ENCODE measurements around the gene NUP88. TPM values are rescaled to one million over a fixed set of nuclear protein-coding genes. Genes with fewer than 3 reads are reported as not detected.

The NUP88 gene
- polyA plus RNA-seq, 1 donor, result 49.7 TPM

- DNase-seq (ENCODE audit: low read depth), result peak; percentile 60
Observed at GRCh38 chr17:5419959-5420653, 644 bp upstream of the NUP88 start, which contains the start of gene RPAIN. Gene RPAIN, plus strand, starts transcription at chr17:5420182. Its CDS starts 29 bp downstream, at chr17:5420211.

DNA sequence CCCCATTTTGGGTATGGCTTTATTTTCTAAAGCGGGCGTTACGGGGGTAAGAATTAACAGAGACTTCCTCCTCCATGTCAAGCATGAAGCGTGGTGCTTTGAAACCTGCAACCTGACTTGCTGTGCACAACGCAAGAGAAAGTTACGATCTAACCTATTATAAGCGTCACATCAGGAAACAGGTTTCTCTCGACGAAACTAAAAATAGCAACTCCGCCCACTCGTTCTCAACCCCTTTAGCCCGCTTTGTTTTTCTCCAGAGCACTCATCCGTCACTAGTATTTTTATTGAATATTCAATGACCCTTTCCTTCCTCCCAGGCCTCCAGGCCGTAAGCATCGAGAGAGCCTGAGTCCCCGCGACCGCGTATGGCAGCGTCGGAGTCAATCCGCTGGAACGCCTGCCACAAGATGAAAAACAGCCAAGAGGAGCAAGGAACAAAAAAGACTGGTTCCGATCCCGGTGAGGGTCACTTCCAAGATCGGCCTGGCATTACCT lies 555 bp downstream of the NUP88 start:
- DNase-seq (ENCODE audit: low read depth), result no peak

- DNase-seq (ENCODE audit: low read depth), result no peak
Observed at GRCh38 chr17:5416901-5417300, 2.6 kb downstream of the NUP88 start.

- DNase-seq (ENCODE audit: low read depth), result no peak
Observed at GRCh38 chr17:5413682-5414081, 5.8 kb downstream of the NUP88 start.

GRCh38 chr17:5410594-5411272 lies 8.7 kb downstream of the NUP88 start:
- DNase-seq (ENCODE audit: low read depth), result no peak

DNA sequence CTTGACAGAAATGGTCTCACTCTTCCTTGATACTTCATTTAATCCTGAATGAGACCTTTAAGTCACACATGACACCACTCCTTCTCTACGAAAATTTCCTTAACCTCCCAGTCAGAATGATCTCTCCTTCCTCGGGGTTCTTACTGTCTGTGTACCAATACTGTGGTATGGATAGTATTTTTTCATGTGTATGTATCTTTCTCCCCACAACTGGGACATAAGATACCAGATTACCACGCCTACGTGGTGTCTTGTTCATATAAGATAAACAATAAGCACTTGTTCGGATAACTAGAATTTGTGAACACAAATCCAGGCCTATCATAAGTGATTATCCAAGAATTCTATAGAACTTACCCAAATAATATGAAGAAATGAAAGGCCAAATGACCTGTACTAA lies 11.3 kb downstream of the NUP88 start:
- DNase-seq (ENCODE audit: low read depth), result no peak

DNA sequence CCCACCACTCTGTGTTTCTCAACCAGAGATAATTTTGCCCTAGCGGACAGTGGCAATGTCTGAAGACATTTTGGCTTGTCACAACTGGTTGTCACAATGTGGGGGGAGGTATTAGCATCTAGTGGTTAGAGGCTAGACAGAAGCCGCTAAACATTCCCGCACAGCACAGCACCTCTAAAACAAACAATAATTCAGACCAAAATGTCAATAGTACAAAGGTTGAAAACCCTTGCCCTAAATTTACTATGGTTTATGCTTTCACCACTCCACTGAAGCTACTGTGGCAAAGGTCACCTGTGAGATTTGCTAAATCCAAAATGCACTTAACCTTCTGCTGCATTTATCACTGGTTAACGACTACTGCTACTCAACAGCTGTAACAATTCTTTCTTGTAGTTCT lies 14.1 kb downstream of the NUP88 start:
- no peak for DNase-seq (ENCODE audit: low read depth)

DNA sequence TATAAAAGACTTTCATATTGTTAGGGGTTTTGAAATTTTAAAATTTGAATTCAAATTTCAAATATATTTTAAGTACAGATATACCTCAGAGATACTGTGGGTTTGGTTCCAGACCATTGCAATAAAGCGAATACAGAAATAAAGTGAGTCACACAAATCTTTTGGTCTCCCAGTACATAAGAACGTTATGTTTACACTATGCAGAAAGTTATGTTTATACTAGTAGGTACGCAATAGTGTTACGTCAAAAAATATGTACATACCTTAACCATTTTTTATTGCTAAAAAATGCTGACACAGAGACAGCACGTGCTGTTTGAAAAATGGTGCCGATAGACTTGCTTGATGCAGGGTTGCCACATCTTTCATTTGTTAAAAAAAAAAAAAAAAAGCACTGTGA lies 19.7 kb downstream of the NUP88 start:
- no peak for DNase-seq (ENCODE audit: low read depth)

DNA sequence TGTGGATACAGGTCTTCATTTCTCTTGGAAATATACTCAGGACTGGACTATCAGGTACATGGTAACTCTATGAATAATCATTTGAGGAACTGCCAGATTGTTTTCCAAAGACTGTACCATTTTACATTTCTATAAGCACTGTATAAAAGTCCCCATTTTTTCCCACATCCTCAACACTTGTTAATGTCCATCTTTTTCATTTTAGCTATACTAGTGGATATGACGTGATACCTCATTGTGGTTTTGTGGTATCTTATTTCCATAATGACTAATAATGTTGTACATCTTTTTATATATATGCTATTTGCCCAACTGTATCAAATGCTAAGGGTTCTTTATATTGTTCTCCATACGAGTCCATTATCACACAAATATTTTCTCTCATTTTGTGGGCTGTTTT lies 22.9 kb downstream of the NUP88 start:
- DNase-seq (ENCODE audit: low read depth), result no peak

GRCh38 chr17:5391678-5392077 lies 27.8 kb downstream of the NUP88 start:
- DNase-seq (ENCODE audit: low read depth), result no peak

DNA sequence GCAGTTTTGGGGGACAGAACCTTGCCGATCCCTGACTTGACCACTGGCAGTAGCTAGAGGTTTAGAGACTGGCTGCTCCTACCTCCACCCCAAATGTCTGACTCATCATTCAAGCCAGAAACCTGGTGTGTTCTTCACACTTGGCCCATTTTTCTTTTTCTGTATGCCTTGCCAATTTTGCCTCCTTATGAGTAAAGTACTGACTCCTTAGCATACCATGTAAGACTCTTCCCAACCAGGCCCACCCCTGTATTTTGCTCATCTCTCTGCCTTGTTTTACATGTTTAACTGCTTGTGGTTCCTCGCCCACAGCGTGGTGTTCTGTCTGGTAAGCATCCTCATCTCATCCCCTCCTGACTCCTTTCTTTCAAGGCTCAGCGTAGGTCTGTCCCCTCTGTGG lies 37.9 kb downstream of the NUP88 start:
- no peak for DNase-seq (ENCODE audit: low read depth)

GRCh38 chr17:5380491-5381135 lies 38.8 kb downstream of the NUP88 start:
- DNase-seq (ENCODE audit: low read depth), result no peak

DNA sequence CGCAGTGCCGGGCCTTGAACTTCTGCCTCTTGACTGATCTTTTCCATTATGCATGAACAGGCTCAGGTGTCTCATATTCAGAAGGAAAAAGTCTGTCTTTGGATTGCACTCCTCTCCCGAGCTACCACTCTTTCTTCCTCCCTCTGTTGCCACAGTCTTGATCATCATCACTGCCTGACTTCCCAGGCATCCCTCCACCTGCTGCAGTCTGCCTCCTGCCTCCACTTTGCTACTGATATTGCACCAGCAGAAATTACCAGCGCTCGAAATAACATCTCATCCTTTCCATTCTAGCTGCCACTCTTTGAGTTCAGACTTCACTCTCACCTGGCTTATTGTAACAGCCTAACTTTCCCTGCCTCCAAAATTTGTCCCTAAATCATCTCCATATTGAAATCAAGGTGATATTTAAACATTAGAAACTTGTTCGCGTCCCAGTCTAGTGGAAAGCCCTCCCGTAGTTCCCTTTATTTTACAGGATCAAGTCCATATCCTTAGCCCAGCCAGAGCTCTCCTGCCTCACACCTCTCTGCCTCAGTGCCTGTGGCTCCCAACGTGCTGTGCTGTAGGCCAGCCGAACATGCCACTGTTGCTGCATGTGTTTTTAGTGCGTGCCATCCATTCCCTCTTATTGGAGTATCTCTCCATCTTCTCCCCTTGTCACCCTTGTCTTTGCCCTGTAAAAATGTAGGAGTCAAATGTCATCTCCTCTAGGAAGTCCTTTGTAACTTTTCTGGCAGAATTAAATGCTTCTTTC lies 39.9 kb downstream of the NUP88 start:
- no peak for DNase-seq (ENCODE audit: low read depth)

DNA sequence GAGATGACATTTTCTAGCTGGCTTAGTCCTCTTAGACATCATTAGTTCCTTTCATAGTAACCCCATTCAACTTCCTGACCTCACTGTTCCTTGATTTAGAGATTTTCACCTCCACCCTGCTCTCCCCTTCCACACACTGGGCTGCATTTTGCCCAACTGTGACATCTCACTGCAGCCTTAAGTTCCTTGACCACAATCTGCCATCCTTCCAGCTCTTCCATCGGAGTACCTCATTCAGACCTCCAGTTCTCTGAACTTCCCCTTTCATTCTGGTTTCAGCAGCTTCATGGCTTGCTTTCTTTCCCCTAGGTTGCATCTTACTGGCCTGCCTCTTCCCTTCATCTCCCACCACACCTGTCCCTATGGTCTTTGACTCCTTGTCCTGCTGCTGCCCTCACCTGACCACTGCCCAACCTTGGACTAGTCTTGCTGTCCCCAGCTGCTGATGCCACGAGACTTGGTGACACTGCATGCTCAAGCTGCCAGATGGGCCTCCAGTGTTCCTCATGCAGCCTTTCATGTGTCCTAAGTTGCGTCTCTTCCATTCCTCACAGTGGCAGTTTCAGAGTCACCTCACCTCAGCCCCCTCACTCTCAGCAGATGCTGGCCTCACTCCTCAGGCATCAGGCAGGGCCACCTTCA lies 40.8 kb downstream of the NUP88 start:
- no peak for DNase-seq (ENCODE audit: low read depth)

DNA sequence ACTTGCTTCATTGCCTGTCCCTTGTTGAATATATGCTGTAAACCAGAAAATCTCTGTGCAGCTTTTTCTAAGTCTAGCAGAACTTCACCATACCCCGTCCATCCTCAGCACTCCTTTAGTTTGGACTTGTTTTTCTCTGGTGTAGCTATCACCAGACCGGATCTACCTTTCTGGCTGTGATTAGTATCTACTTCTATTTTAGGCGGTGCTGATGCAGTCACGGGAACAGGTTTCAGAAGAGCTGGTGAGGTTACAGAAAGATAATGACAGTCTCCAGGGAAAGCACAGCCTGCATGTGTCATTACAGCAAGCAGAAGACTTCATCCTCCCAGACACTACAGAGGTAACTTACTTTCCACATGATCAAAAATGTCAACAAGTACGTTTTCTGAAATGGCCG lies 46.4 kb downstream of the NUP88 start:
- DNase-seq (ENCODE audit: low read depth), result no peak

DNA sequence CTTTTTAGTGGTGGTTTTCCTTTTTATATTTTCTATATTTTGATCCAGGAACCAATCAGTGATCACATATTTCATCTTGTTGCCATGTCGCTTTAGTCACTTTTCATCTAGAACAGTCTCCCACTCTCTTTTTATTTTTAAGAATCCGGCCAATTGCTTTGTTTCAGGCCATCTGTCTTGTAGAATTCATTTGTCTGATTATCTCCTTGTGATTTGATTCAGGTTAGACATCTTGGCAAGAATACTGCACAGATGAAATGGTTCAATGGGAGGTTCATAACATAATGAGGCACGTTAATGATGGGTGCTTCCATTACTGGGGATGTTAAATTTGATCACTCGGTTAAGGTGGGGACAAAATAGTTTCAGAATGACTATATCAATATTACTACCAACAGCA lies 49.1 kb downstream of the NUP88 start:
- DNase-seq (ENCODE audit: low read depth), result no peak

- no peak for DNase-seq (ENCODE audit: low read depth)
Observed at GRCh38 chr17:5365831-5366230, 53.6 kb downstream of the NUP88 start.

GRCh38 chr17:5364696-5365095 lies 54.8 kb downstream of the NUP88 start:
- no peak for DNase-seq (ENCODE audit: low read depth)

GRCh38 chr17:5364156-5364555 lies 55.3 kb downstream of the NUP88 start:
- DNase-seq (ENCODE audit: low read depth), result no peak

DNA sequence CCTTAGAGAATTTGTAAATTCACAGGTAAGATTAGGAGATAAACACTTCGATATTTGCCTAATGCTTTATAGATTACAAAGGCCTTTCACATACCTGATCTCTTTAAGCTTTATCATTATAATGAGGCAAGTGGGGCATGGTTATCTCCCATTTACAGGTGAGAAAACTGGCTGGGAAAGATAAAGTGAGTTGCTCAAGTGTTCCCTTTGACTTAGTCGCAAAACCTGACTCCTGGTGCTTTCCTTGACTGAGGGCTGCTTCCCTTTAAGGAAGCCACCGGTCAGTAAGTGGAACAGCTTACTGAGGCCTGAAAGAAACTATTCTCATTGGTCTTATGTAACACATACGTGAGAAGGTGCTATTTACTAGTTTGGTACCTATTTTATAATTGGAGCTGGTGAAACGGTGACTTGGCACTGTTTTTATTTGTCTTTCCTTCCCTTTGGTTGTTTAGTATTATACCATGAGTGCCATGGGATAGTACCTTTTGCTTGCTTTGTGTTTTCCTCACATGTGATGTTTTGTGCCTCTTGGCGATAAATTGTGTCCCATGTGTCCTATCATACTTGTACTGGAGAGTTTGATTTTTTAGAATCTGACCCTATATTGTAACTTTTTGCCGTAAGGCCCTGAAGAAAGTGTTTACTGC lies 57.2 kb downstream of the NUP88 start:
- no peak for DNase-seq (ENCODE audit: low read depth)

DNA sequence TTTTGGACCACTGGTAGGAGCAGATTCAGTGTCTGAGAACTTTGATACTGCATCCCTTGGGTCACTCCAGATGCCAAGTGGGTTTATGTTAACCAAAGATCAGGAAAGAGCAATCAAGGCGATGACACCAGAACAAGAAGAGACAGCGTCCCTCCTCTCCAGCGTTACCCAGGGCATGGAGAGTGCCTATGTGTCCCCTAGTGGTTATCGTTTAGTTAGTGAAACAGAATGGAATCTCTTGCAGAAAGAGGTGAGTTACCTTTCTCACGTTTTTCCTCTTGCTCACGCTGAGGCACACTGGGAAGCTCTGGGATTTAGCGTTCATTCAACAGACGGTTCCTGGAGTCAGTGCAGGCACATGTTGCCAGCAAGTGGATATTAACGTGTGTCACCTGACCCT lies 58.0 kb downstream of the NUP88 start:
- DNase-seq (ENCODE audit: low read depth), result no peak

All from forelimb muscle (tissue), 1 donor.